ENCODE results near the gene ADIPOQ. TPM values are rescaled to one million over a fixed set of nuclear protein-coding genes. Genes with fewer than 3 reads are reported as not detected.

The ADIPOQ gene
- total and polyA plus RNA-seq, 2 of the 13 experiments (the other 11 are each of a cell fraction or from before 2014, with no cell fraction given): not detected

DNA sequence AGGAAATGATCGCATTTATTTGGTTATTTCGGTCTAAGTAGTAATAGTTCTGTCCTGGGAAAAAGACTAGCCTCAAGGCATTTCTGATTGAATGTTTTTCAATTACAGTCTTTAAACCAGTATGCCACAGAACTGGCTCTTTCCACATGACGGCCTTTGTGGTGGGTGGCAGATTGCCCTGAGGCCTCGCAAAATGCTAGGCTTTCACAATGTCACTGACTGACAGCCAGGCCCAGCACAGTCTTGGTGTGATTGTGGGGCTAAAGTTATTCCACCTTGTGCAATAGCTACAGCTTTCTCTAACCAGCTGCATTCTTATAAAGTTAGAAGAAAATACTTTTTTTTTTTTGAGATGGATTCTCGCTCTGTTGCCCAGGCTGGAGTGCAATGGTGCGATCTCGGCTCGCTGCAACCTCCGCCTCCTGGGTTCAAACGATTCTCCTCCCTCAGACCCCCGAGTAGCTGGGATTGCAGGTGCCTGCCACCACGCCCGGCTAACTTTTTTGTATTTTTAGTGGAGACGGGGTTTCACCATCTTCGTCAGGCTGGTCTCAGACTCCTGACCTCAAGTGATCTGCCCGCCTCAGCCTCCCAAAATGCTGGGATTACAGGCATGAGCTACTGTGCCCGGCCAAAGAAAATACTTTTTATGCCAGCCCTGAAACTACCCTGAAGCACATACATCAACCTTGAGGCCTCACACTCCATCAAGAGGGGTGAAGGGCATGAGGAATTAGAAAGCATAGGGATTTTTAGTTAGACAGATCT lies 2.5 kb upstream of the ADIPOQ start:
- Histone ChIP-seq H3K4me1 (ENCODE audit: insufficient read depth, low read length) (peaks cover 17% of the 10 kb centered on the region), H2AFZ (ENCODE audit: low read length) (no peak overlapping the region), H3K4me2 (ENCODE audit: low read depth, low read length) (no peak overlapping the region), H3K4me3 (replicated peaks in 1 of 3; ENCODE audit: insufficient read depth in 1 of 3, low read depth in 2 of 3, low read length in 3 of 3) (no peak overlapping the region), H3K27ac (ENCODE audit: extremely low read length, insufficient read depth, low read length) (no peak overlapping the region), H3K27me3 (ENCODE audit: control insufficient read depth in 1 of 2, insufficient read depth in 2 of 2, low read length in 2 of 2) (peaks cover 4 to 30% of the 10 kb centered on the region in 2 experiments; a peak in 3 of 5 replicates), H3K9ac (ENCODE audit: insufficient read depth, low read depth, low read length) (no peak overlapping the region), H3K79me2 (ENCODE audit: insufficient read depth, low read length) (no peaks in the 10 kb centered on the region), H3K9me3 (ENCODE audit: low read length) (no peaks in the 10 kb centered on the region), H4K20me1 (ENCODE audit: insufficient read depth, low read length) (no peaks in the 10 kb centered on the region), H3K36me3 (replicated peaks in 1 of 2; ENCODE audit: control insufficient read depth in 1 of 2, insufficient read depth in 2 of 2, low read length in 2 of 2) (no peaks in the 10 kb centered on the region)
- intact Hi-C loops (cut with micrococcal nuclease; ENCODE audit: unreplicated experiment) (no loop called here), in situ Hi-C loops (cut with HindIII; ENCODE audit: extremely low pct_ligation_motif_present, low pct_unique_long_range_greater_than_20kb) (no loop called here)
- ATAC-seq (no peak), DNase-seq (ENCODE audit: low spot score) (no peak), FAIRE-seq (no peak)
- no TSS peak for BruUV-seq (replicated peaks)
- CTCF ChIA-PET (ENCODE audit: low intra/inter-chr PET ratio, low total read pairs): no interaction called here
- TF ChIP-seq ZNF644 (CRISPR knock-in tag; IDR thresholded peaks at IDR 0.05; ENCODE audit: low read depth) (no peak), SMAD3 (CRISPR knock-in tag; IDR thresholded peaks at IDR 0.05) (no peak), FOXM1 (CRISPR knock-in tag; IDR thresholded peaks at IDR 0.05) (no peak), JDP2 (CRISPR knock-in tag; IDR thresholded peaks at IDR 0.05; ENCODE audit: borderline replicate concordance) (no peak), ZNF430 (CRISPR knock-in tag; IDR thresholded peaks at IDR 0.05) (no peak)
- whole genome bisulfite sequencing (ENCODE audit: low lambda C conversion rate): 51% methylated on average over 17 of the region's 17 CpGs
- POLR2A ChIA-PET: no interaction called here

DNA sequence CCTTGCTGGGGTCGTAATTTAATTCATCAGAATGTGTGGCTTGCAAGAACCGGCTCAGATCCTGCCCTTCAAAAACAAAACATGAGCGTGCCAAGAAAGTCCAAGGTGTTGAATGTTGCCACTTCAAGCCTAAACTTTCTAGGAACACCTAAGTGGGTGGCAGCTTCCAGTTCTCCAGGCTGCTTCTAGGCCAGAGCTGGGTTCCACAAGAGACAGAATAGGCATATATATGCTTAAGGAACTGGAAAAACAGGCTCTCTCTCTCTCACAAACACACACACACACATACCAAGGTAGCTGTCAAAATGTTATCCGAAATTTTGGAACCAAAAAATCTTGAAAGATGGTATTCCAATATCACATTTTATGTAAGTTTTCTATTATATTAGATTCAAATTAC lies 890 bp upstream of the ADIPOQ start:
- intact Hi-C loops (cut with micrococcal nuclease; ENCODE audit: unreplicated experiment) (no loop called here), in situ Hi-C loops (cut with HindIII; ENCODE audit: extremely low pct_ligation_motif_present, low pct_unique_long_range_greater_than_20kb) (no loop called here)
- Histone ChIP-seq H4K20me1 (ENCODE audit: insufficient read depth, low read length) (no peaks in the 10 kb centered on the region), H3K4me3 (replicated peaks in 1 of 3; ENCODE audit: insufficient read depth in 1 of 3, low read depth in 2 of 3, low read length in 3 of 3) (no peak overlapping the region), H3K9ac (ENCODE audit: insufficient read depth, low read depth, low read length) (no peak overlapping the region), H3K9me3 (ENCODE audit: low read length) (no peaks in the 10 kb centered on the region), H2AFZ (ENCODE audit: low read length) (no peak overlapping the region), H3K4me2 (ENCODE audit: low read depth, low read length) (no peak overlapping the region), H3K27ac (ENCODE audit: extremely low read length, insufficient read depth, low read length) (no peak overlapping the region), H3K36me3 (replicated peaks in 1 of 2; ENCODE audit: control insufficient read depth in 1 of 2, insufficient read depth in 2 of 2, low read length in 2 of 2) (no peaks in the 10 kb centered on the region), H3K4me1 (ENCODE audit: insufficient read depth, low read length) (peaks cover 17% of the 10 kb centered on the region), H3K79me2 (ENCODE audit: insufficient read depth, low read length) (no peaks in the 10 kb centered on the region), H3K27me3 (ENCODE audit: control insufficient read depth in 1 of 2, insufficient read depth in 2 of 2, low read length in 2 of 2) (peaks cover 4 to 34% of the 10 kb centered on the region in 2 experiments; a peak in 3 of 5 replicates)
- no peak for ATAC-seq
- no peak for DNase-seq (ENCODE audit: low spot score)
- BruUV-seq (replicated peaks): no TSS peak
- WGBS (ENCODE audit: low lambda C conversion rate): 39% methylated on average over 3 of the region's 4 CpGs
- TF ChIP-seq ZBTB25 (CRISPR knock-in tag; IDR thresholded peaks at IDR 0.05) (no peak), POGZ (CRISPR knock-in tag; IDR thresholded peaks at IDR 0.05) (no peak), KDM3A (CRISPR knock-in tag; IDR thresholded peaks at IDR 0.05; ENCODE audit: low read depth) (no peak), RARA (CRISPR knock-in tag; IDR thresholded peaks at IDR 0.05) (no peak)
- POLR2A ChIA-PET: no interaction called here
- CTCF ChIA-PET (ENCODE audit: low intra/inter-chr PET ratio, low total read pairs): no interaction called here
- no peak for FAIRE-seq
